ENCODE data around the gene AGR3. TPM values are rescaled to one million over a fixed set of nuclear protein-coding genes. Genes with fewer than 3 reads are reported as not detected.

The AGR3 gene
- total and polyA plus RNA-seq, 2 donors (not counting 3 experiments of a cell fraction or from before 2014, with no cell fraction given), result not detected

- Histone ChIP-seq H3K4me2 (ENCODE audit: insufficient read depth, low read length) (no peak overlapping the region), H3K4me1 (ENCODE audit: control insufficient read depth, extremely low read depth, insufficient read depth, low read length) (peaks cover 3% of the 10 kb centered on the region), H2AFZ (ENCODE audit: low read depth, low read length) (no peak overlapping the region), H3K9ac (replicated peaks; ENCODE audit: extremely low read depth, insufficient read depth, low read length) (no peak overlapping the region), H3K27me3 (ENCODE audit: control insufficient read depth in 2 of 2, insufficient read depth in 2 of 2, low read length in 2 of 2) (no peaks in the 10 kb centered on the region), H3K27ac (ENCODE audit: insufficient read depth, low read depth, low read length) (no peak overlapping the region), H3K9me3 (replicated peaks; ENCODE audit: control insufficient read depth, insufficient read depth, low read length) (no peaks in the 10 kb centered on the region), H3K79me2 (ENCODE audit: control insufficient read depth, insufficient read depth, low read length) (no peaks in the 10 kb centered on the region), H4K20me1 (replicated peaks; ENCODE audit: control insufficient read depth, extremely low read depth, insufficient read depth, low read length) (no peaks in the 10 kb centered on the region), H3K9me1 (replicated peaks; ENCODE audit: control insufficient read depth, extremely low read depth, insufficient read depth, low read length) (no peaks in the 10 kb centered on the region), H3K36me3 (ENCODE audit: control insufficient read depth in 2 of 2, extremely low read depth in 1 of 2, insufficient read depth in 2 of 2, low read length in 2 of 2) (no peaks in the 10 kb centered on the region), H3K4me3 (replicated peaks in 1 of 3; ENCODE audit: insufficient read depth in 1 of 3, low read depth in 1 of 3, low read length in 3 of 3) (no peak overlapping the region)
- DNase-seq (ENCODE audit: low read depth, low spot score) (peak; percentile 58), FAIRE-seq (peak; percentile 85)
- dilution Hi-C loops (cut with MboI; ENCODE audit: extremely low pct_ligation_motif_present, low sequenced_read_pairs) (no loop called here), intact Hi-C loops (cut with micrococcal nuclease) (loop anchor here (1.0 to 10.0 kb wide), 6 partner anchors 27 to 806 kb away; no protein-coding TSS in a partner anchor)
- TF ChIP-seq GATA2 (IDR thresholded peaks at IDR 0.05; ENCODE audit: insufficient read depth, insufficient read length, low read depth, low read length) (no peak), MAX (IDR thresholded peaks at IDR 0.05; ENCODE audit: insufficient read depth, insufficient read length) (no peak), POLR2A (IDR thresholded peaks at IDR 0.05; ENCODE audit: low read depth, low read length) (no peak), CTCF (IDR thresholded peaks at IDR 0.05; ENCODE audit: extremely low read depth in 1 of 2, insufficient read depth in 1 of 2, low read depth in 1 of 2, low read length in 2 of 2) (peak; percentile 17 to 44), JUN (IDR thresholded peaks at IDR 0.05; ENCODE audit: borderline replicate concordance, insufficient read depth, insufficient read length, low read depth) (no peak), FOS (IDR thresholded peaks at IDR 0.05; ENCODE audit: borderline replicate concordance, insufficient read depth, low read length) (no peak)
- POLR2A ChIA-PET, result no interaction called here
- BruUV-seq (replicated peaks), result no TSS peak
- CTCF ChIA-PET, result interaction anchor here (0.7 to 3.7 kb wide), 35 partner anchors 8 to 765 kb away, joined by 3 to 149 read pairs (median 3); partner anchors contain the start of genes AGR2 and AHR
Measured at GRCh38 chr7:16918288-16918895, 36.6 kb upstream of the AGR3 start.

Data from endothelial cell of umbilical vein (primary cell).